Hematopoietic multipotent progenitor cell treated with erythropoietin and hydrocortisone succinate and interleukin-3 and kit ligand, for 15 days (in vitro differentiated cells): ENCODE results near the gene NDUFS6.

ENCODE experiments used
- DNase-seq: peaks from one replicate; pipeline ENCODE4 v3.0.0-alpha.2; 2015; ENCODE audit warnings: low spot score

NDUFS6 gene

DNA sequence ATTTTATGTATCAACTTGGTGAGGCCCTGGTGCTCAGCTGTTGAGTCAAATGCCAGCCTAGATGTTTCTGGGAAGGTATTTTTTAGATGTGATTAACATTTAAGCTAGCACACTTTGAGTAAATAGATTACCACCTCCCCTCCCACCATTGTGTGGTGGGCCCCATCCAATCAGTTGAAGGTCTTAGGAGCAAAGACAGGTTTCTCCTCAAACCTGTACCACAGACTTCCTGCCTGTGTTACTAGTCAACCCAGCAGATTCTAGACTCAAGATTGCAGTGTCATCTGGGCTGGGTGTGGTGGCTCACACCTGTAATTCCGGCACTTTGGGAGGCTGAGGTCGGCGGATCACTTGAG, 35.3 kb upstream of the NDUFS6 start:
- DNase-seq: no peak

DNA sequence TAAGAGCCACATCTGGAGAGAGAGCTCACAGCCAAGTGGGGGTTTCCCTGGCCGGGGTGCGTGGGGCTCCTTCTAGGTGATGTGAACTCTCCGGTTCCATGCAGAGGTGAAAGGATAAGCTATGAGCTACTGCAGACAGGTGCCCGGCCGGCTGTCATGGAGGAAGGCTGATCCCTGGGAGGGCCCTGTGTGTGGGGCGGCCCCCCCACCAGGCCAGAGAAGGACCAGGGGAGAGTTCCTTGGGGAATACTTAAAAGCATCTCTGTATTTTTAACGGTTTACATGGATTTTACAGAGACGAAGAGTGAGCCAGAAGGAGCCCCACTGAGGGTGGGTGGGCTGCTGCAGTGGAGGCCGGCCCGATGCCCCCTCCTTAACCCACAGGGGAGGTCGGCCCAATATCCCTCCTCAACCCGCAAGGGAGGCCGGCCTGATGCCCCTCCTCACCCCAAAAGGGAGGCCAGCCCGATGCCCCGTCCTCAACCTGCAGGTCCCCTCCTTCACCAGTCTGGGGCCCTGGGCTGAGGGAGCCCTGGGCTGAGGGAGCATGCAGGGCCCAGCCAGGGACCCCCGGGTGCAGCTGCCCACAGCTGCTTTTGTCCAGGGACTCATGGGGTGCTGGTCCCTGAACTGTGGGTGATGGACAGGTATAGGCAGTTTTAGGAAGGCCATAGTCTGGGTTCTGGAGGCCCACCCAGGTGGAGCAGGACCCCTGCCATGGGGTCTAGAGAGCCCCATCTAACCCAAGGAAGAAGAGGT, 33.5 kb upstream of the NDUFS6 start:
- DNase-seq: no peak

DNA sequence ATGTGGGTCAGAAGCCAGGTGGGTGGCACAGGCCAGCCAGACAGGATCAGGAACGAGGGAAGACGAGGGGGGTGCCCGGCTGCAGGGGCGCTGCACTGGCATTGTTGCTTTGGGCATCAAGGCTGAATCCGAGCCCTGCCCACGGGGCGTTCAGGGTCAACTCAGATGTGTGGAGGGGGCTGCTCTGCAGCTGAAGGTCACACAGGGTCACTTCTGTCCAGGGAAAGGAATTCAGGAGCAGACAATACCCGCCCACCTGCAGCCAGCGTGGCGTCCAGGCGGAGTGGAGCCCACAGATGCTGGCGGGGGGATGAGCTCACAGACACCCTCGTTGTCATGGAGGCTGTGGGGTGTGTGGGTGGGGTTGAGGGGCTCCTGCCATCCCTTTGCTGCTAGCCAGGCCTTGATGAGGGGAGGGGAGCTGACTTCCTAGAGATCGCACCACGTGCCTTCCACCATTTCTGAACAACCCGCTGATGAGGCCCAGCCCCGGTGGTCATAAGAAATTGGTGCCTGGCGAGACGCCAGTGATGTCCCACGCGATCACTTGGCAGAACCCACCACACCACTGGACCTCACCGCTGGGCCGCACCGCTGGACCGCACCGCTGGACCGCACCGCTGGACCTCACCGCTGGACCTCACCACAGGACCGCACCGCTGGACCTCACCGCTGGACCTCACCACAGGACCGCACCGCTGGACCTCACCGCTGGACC, 32.8 kb upstream of the NDUFS6 start:
- no peak for DNase-seq

DNA sequence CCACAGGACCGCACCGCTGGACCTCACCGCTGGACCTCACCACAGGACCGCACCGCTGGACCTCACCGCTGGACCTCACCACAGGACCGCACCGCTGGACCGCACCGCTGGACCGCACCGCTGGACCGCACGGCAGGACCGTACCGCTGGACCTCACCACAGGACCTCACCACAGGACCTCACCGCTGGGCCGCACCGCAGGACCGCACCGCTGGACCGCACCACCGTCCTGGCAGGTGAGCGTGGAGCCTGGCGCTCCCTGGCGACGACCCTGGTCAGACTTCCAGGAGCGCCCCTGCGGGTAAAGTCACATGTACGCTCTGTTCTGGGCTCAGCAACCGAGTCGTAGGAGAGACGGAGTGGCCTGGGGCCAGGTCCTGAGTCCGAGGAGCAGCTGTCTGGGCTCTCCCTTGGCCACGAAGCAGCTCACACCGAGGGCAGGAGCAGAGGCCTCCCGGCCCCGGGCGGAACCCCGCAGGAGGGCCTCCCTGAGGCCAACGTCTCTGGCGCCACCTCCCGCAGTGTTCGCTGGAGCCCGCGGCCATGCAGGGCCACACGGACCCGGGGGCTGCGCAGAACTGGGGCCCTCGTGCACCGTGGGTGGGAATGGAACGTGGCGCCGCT, 32.1 kb upstream of the NDUFS6 start:
- no peak for DNase-seq

DNA sequence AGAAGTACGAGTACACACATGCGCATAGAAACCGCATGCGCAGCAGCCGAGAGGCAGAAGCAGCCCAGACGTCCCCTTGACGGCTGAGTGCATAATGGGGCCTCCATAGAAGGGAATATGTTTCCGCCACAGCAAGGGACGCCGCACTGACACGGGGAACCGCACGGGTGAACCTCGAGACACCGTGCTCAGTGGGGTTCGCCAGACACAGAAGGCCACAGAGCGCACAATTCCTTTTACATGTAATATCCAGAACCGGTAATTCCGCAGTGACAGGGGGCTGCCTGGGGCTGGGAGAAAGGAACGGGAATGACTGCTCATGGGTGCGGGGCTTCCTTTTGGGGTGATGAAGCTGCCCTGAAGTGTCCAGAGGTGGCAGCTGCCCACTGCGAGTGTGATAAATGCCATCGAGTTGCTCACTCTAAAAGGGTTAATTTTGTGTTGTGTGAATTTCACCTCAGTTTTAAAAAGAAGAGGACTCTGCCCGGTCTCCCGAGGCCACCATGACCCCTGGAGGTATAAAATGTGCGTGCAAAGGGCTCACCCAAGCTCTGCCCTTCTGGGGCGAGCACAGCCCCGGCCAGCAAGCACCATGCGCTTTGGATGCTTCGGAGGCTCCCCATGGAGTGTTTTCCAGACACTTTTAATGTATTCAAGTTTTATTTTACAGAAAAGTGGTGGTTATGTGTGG, 31.3 kb upstream of the NDUFS6 start:
- DNase-seq: no peak

DNA sequence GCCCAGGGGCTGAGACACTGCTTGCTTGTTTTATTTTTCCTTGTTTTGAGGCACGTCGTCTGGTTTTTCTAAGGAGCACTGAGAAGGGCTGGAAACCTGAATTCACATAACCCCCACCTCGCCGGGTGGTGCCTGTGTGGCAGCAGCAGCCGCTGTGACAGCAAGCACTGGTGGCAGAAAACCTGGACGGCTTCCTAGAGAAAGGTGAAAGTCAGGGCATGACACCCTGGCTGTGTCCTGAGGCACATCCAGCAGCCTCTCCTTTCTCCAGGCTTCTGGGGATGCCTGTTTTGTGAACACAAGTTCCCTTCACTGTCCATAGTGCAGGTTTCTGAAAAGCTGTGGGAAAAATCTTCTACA, 30.8 kb upstream of the NDUFS6 start:
- DNase-seq: no peak

DNA sequence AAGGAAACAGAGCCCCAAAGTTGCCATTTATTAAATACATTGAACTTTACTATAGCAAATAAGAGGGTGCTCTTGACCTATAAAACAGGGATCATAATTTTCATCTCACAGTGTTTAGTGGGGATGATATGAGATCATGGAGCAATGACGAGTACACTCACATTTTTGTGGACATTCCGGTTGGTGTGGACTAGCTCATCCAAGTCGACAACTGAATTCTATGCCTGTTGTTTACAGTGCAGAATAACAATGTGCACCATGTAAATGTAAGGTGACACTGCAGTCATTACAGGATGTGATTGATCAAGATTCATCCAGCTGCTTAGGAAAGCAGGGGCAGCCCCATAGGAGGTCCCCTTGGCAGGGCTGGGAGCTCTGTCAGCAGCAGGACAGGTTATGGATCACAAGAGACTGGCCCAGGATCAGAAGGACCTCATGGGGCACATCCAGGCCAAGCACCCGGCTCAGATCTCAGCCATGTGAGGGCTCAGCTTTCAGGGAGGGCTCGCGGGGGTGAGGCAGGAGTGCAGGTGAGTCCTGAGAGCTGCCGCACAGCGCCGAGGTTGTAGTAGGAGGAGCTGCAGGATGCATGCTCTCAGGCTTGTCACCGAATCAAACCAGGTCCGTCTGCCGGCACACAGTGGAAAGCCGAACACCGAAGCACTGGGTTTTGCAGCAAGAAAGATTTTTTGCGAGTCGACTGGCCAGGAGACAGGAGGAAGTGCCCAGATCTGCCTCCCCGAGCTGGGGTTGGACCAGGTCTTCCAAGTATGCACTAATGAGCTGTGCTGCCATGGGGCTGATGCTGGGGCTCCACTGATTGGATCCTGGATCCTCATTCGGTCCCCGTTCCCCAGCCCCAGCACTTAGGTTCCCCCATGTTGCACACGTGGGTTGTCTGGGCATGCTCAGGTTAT, 29.8 kb upstream of the NDUFS6 start:
- no peak for DNase-seq

DNA sequence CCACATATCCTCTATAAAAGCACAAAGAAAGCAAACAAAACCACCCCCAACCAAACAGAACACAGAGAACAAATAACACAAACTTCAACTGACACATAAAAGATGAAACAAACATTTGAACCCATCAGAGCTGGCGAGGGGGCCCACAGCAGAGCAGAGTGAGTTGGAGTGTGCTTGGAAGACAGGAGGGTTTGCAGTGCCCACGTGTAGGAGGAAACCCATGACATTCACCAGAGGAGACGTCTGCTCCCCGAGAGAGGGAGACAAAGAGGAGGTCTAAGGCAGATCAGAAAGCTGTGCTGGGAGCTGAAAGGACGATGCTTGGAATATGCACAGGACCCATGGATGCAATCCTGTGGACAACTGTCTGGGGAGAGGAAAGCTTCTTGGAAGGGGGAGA, 28.6 kb upstream of the NDUFS6 start:
- DNase-seq: no peak

DNA sequence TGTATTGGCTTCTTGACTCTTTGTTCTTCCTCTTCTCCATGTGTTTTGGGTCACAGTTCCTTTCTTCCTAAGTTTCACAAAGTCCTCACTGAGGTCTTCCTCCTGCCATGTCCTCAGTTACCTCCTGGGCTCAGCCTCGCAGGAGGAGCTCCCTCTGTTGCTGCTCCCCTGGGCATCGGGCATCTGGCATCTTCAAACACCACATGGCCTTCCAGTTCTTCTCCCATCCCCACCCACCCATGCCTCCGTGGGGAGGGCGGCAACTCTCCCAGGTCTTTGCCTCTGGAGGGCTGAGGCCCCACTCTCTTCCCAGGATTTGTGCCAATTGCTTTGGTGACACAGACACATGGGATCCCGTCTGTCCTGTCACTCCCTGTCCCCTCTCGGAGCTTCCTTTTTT, 24.4 kb upstream of the NDUFS6 start:
- DNase-seq: no peak

DNA sequence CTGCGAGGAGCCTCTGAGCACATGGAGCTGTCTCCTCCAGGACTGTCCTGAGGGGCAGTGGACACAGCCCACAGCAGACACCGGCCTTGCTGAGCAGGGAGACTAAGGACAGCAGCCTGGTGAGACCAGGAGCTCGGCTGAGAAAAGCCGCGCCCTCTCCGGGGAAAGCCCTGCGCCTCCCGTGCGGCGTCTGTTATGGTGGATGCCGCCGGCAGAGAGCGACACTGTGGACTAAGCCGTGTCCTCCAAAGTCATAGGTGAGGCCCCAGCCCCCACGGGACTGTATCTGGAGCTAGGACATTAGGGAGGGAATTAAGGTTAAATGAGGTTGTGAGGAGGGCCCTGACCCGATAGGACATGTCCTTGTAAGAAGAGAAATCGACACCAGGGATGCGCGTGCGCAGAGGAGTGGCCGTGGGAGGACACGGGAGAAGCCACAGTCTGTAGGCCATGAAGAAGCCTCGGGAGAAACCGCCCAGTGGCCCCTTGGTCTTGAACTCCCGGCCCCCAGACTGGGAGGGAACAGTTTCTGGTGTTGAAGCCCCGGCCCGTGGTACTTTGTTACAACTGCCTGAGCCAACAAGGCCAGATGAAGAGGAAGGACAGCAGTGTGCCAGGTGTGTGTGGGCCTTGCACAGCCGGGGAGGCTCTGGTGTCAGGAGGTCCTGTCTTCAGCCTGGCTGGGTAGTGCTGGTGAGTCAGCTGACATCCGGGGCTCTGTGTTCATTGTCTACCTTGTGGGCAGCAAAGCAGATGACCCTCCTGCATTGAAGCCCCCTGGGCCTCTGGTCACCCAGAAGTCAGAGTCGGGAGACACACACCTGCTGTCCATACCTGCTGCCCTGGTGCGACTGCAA, 23.7 kb upstream of the NDUFS6 start:
- DNase-seq: no peak

DNA sequence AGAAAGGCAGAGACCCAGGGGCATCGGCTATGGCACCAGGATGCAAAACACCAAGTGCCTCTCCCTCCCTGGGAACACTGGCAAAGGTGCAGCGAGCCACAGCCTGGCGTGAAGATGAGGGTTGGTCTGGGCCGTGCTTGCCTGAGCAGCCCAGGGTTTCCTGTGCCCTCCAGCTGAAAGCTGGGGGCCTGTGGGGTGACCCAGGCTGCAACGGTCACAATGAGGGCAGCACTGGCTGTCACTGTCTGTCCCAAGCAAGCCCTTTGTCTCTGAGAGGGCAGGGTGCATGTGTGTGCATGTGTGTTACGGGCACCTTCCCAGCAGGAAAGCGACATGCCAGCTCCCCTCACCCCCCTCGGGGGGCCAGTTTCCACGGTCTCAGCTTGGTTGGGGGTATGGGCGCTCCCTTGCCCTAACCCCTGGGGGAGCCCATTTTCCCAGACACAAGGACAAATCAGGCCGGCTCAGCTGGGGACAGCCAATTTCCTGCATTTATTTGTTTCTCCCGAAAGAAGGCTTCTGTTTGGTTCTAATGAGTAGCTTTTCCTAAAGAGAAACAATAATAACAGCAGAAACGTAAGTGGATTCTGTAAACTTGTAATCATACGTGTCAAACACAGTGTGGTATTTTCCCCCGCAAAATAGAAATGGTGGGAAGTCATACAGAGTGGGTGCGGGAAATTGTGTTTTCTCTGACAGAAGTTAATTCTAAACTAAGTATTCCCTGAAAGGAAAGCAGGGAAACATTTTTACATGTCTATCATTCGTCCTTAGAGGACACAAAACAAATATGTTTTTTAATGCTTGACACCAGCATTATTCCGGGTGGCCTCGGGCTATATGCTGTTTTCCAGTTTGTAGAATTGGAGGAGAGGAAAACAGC, 22.8 kb upstream of the NDUFS6 start:
- no peak for DNase-seq

DNA sequence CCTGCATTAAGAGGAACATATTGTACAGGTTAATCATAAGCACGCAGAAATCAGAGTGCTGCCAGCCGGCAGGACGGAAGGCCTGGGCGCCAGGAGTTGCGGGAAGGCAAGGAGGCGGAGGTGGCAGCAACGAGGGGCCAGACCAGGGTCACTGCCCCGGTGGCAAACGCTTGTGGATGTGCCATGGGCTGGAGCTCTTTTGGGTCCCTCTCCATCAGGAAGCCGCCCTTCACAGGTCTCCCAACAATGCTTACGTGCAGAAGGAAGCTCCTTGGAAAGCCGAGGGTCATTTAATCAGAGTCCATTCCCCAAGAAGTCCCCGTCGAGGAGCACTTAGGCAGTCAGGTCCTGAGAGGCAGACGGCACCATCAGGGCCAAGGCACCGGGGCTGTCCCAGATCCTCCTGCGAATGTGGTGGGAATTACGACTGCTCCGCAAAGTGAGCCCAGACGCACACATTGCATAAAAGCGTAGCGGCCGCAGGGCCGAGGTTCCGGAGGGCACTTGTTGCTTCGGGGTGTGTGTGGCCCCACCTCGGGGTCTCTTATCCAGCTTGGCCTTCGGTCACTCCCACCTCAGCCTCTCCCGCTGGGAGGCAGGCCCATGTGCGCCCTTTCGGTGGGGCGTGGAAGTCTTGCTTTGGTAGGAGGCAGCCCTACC, 22.1 kb upstream of the NDUFS6 start:
- DNase-seq: no peak

DNA sequence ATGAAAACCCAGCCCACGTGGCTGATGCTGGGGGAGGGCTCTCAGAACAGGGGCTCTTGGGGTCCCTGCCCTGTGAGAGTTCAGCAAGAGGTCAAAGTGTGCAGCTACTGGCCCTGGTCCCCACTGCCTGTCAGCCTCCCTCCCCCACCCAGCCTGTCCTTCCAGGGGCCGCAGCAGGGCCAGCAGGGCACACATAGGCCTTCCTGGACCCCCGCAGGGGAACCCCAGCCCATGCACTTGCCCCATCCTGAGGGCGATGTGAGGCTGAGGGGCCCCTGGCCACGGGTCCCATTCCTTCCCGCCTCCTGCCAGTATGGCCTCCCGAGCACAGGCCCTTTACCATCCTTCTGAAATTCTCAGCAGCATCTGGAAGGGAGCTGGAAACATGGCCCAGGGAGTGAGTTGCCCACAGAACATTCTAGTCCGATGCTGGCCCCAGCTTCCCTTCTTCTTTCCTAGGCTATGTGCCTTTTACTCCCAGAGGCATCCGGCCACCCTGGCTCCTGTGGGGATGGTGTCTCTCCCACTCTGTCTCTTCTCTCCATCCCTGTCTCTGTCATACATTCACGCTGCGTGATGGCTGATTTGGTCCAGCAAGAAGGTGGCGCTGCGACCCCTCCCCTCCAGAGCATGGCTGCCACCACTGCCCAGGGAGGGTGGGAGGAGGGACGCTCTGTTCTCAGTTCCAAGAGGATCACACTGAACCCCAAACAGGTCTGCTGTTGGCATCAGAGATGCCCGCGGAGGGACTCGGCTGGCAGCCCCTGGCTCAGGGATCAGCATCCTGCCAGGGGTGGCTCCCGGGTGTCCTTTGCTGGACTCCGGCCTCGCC, 21.2 kb upstream of the NDUFS6 start:
- DNase-seq: no peak

DNA sequence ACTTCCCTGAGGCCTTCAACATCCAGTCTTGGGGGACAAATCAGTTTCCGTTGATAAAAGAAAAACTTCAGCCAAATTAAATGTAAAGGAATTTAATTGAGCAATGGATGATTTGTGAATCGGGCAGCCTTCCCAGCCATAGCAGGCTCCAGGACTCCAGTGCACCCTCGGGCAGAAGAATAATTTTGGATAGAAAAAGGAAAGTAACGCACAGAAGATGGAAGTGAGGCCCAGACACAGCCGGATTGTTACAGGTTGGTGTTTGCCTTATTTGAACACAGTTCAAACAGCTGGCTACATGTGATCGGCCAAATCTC, 20.6 kb upstream of the NDUFS6 start:
- no peak for DNase-seq

DNA sequence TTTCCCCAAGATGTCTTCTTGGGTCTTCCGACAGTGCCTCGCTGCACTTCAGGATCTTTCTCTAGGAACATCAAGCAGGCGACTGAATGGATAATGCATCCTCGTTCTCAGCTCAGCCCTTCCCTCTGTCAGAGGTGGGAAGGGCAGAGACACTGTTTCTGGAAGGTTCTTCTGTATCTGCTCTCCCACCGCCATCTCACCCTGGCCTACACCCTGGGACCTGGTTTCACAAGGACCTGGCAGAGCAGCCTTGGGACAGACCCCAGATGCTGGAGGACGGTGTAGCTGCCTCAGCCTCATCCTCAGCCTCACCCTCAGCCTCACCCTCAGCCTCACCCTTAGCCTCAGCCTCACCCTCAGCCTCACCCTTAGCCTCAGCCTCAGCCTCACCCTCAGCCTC, 20.1 kb upstream of the NDUFS6 start:
- DNase-seq: no peak

DNA sequence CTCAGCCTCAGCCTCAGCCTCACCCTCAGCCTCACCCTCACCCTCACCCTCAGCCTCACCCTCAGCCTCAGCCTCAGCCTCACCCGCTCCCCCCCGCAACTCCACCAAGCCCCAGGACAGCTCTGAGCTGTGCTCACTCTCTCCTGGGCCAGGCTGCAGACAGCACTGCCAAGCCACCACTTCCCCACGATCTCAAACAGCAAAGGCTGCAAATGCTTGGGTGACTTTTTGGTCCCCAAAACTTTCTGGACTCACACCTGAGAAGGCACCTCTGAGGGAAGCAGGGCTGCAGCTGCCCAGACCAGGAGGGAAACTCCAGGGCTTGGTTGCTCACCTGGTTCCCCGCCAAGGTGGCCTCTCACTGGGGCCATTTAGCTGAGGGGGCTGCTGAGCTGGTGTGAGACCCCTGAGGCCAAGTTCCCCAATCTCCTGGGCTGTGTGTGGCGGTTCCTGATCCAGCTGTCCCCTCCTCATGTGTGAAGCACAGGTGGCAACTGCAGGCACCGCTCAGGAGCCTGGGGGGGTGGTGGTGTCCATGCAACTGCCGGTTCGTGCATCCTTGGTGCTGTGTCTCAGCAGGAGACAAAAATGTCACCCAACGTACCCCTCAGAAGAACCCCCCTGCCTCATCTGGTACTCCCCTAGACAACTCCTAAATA, 19.4 kb upstream of the NDUFS6 start:
- no peak for DNase-seq

DNA sequence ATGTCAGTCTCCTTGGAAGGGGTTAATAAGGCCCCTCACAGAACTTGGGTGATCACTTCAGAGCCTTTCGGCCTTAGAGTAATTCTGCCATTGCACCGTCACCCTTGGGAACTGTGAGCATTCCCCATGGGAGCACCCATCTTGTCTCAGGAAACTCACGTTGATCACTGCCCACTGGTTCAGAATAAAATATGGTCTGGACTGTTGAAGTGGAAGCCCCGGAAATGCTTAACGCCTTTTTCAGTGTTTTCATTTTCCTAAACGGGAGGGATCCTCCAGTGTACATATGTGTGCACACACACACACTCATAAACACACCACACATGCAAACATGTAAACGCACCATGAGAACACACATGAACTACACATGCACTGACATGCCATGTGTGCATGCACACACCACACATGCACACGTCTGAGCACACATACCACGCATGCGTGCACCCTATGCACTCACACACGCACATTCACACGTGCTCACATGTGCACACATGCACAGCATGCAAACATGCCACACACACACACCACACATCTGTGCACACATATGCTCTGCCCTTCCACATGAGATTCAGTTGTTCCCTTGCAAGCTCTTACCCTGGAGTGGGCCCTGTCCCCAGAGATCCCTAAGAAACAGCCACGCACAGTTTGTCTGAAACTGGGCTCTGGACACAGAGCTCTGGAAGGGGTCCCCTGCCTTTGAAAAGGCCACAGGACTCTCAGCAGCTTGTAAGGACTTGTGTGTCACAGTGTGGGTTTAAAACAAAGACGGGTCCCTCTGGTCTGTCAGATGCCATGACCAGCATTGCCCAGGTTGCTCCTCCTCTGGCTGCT, 18.6 kb upstream of the NDUFS6 start:
- no peak for DNase-seq
